IMR-90 (cell line): ENCODE data around the gene RNPC3. TPM values are rescaled to one million over a fixed set of nuclear protein-coding genes. Genes with fewer than 3 reads are reported as not detected.

Experiments
- ATAC-seq: fragments of 200-7000 bp; cut with Tn5 transposase; 2 replicates; pipeline ENCODE4 v1.9.1; 2020; ENCODE audit warnings: low read depth, mild to moderate bottlenecking, moderate library complexity
- BruUV-seq: library from RNA; stranded (reverse); fragments of 400-500 nt; replicated peaks from 2 replicates; lab custom pipeline; 2021; lab: Mats Ljungman, UMichigan
- CTCF ChIA-PET: fragments of 300-600 bp; formaldehyde crosslinking; extraction: SDS; loops from one replicate; lab custom pipeline; 2021; ENCODE audit warnings: antibody characterized with exemption; lab: Yijun Ruan, JAX
- POLR2A ChIA-PET: fragments of 300-600 bp; sonication (Branson Sonifier 250); formaldehyde crosslinking; loops from one replicate; lab custom pipeline; 2022; ENCODE audit warnings: antibody characterized with exemption; ENCODE audit not compliant: unreplicated experiment; lab: Charles Lee
- DNase-seq: peaks from one replicate; pipeline ENCODE4 v3.0.0; 2013
- H2AFZ ChIP-seq: replicated peaks from 2 replicates; pipeline ENCODE3; 2013; ENCODE audit warnings: low read length, mild to moderate bottlenecking; ENCODE audit not compliant: poor library complexity
- H2AK5ac ChIP-seq: 2 replicates; pipeline ENCODE4 v1.6.1; 2013; ENCODE audit warnings: low read depth, low read length, inconsistent platforms
- H2AK9ac ChIP-seq: replicated peaks from 2 replicates; pipeline ENCODE3; 2013; ENCODE audit warnings: mild to moderate bottlenecking, low read depth, low read length, moderate library complexity; ENCODE audit not compliant: poor library complexity
- H2BK120ac ChIP-seq: 2 replicates; pipeline ENCODE4 v1.6.1; 2013; ENCODE audit warnings: low read depth, low read length, inconsistent platforms
- H2BK15ac ChIP-seq: 3 replicates; pipeline ENCODE4 v1.6.1; 2013; ENCODE audit warnings: low read depth, low read length, inconsistent platforms
- H2BK20ac ChIP-seq: 2 replicates; pipeline ENCODE4 v1.6.1; 2013; ENCODE audit warnings: low read depth, mild to moderate bottlenecking, inconsistent platforms, low read length, moderate library complexity
- H2BK5ac ChIP-seq: 2 replicates; pipeline ENCODE4 v1.6.1; 2013; ENCODE audit warnings: mild to moderate bottlenecking, low read depth, low read length, inconsistent platforms; ENCODE audit not compliant: poor library complexity, severe bottlenecking
- H3K14ac ChIP-seq: replicated peaks from 2 replicates; pipeline ENCODE4 v1.6.1; 2013; ENCODE audit warnings: low read depth, low read length, inconsistent platforms
- H3K18ac ChIP-seq: 2 replicates; pipeline ENCODE4 v1.6.1; 2013; ENCODE audit warnings: low read depth, low read length, control low read depth
- H3K23ac ChIP-seq: 2 replicates; pipeline ENCODE4 v1.6.1; 2013; ENCODE audit warnings: low read depth, low read length, inconsistent platforms
- H3K27ac ChIP-seq: 2 replicates; pipeline ENCODE4 v1.5.1; 2013; ENCODE audit warnings: mild to moderate bottlenecking, control low read depth, low read length; ENCODE audit not compliant: insufficient read depth
- H3K27me3 ChIP-seq: 2 replicates; pipeline ENCODE4 v1.6.1; 2013; ENCODE audit warnings: low read length; ENCODE audit not compliant: control insufficient read depth, insufficient read depth
- H3K36me3 ChIP-seq: 2 replicates; pipeline ENCODE4 v1.6.1; 2013; ENCODE audit warnings: low read length, mixed read lengths; ENCODE audit not compliant: control insufficient read depth, insufficient read depth
- H3K4ac ChIP-seq: 2 replicates; pipeline ENCODE4 v1.6.1; 2013; ENCODE audit warnings: low read depth, low read length, inconsistent platforms
- H3K4me1 ChIP-seq: 2 replicates; pipeline ENCODE4 v1.6.1; 2013; ENCODE audit warnings: low read length, mixed read lengths; ENCODE audit not compliant: control insufficient read depth, insufficient read depth
- H3K4me2 ChIP-seq: 2 replicates; pipeline ENCODE4 v1.6.1; 2013; ENCODE audit warnings: low read depth, mild to moderate bottlenecking, control low read depth, low read length, moderate library complexity
- H3K4me3 ChIP-seq: 2 replicates; pipeline ENCODE4 v1.5.1; 2013; ENCODE audit warnings: low read depth, mild to moderate bottlenecking, control low read depth, low read length, moderate library complexity; ENCODE audit not compliant: insufficient read depth
- H3K56ac ChIP-seq: 2 replicates; pipeline ENCODE4 v1.6.1; 2013; ENCODE audit warnings: low read length, inconsistent platforms; ENCODE audit not compliant: insufficient read depth; ENCODE audit errors: extremely low read depth
- H3K79me1 ChIP-seq, 2 experiments: 2 replicates each; pipeline ENCODE4 v1.6.1; 2013; ENCODE audit warnings: low read length in 2 of 2, inconsistent platforms in 1 of 2, low read depth in 1 of 2
- H3K9ac ChIP-seq: 2 replicates; pipeline ENCODE4 v1.6.1; 2013; ENCODE audit warnings: low read depth, low read length, control low read depth
- H3K9me1 ChIP-seq: 2 replicates; pipeline ENCODE4 v1.6.1; 2013; ENCODE audit warnings: low read length, inconsistent platforms; ENCODE audit not compliant: insufficient read depth
- H3K9me3 ChIP-seq: 2 replicates; pipeline ENCODE4 v1.6.1; 2013; ENCODE audit warnings: low read length; ENCODE audit not compliant: control insufficient read depth, insufficient read depth
- H4K20me1 ChIP-seq: 2 replicates; pipeline ENCODE4 v1.6.1; 2013; ENCODE audit warnings: low read length, inconsistent platforms; ENCODE audit not compliant: insufficient read depth
- H4K5ac ChIP-seq: 2 replicates; pipeline ENCODE4 v1.6.1; 2013; ENCODE audit warnings: mild to moderate bottlenecking, low read depth, low read length, control low read depth
- H4K8ac ChIP-seq, 2 experiments: 2 replicates each; pipeline ENCODE4 v1.6.1; 2013; ENCODE audit warnings: low read depth in 2 of 2, low read length in 2 of 2, control low read depth in 1 of 2, inconsistent platforms in 1 of 2
- H4K91ac ChIP-seq: 2 replicates; pipeline ENCODE4 v1.6.1; 2013; ENCODE audit warnings: low read depth, low read length, inconsistent platforms; ENCODE audit not compliant: insufficient read depth
- BHLHE40 ChIP-seq: fragments of 150-350 bp; IDR thresholded peaks from 2 replicates; pipeline ENCODE4 v1.6.1; 2016; ENCODE audit warnings: mild to moderate bottlenecking, low read depth, low read length
- CEBPB ChIP-seq: IDR thresholded peaks from 2 replicates; pipeline ENCODE4 v1.6.1; 2012; ENCODE audit warnings: low read depth, low read length, improper control_type of control experiment
- CHD1 ChIP-seq: IDR thresholded peaks from 2 replicates; pipeline ENCODE4 v1.6.1; 2012; ENCODE audit warnings: low read depth, low read length, improper control_type of control experiment
- FOS ChIP-seq: fragments of 150-350 bp; IDR thresholded peaks from 2 replicates; pipeline ENCODE4 v1.6.1; 2016; ENCODE audit warnings: low read depth, low read length
- MAFK ChIP-seq: IDR thresholded peaks from 2 replicates; pipeline ENCODE4 v1.6.1; 2012; ENCODE audit warnings: low read depth, low read length, improper control_type of control experiment
- MAZ ChIP-seq: IDR thresholded peaks from 2 replicates; pipeline ENCODE4 v1.6.1; 2012; ENCODE audit warnings: low read depth, mild to moderate bottlenecking, low read length, improper control_type of control experiment, moderate library complexity, borderline replicate concordance
- MXI1 ChIP-seq: IDR thresholded peaks from 2 replicates; pipeline ENCODE4 v1.6.1; 2012; ENCODE audit warnings: low read depth, mild to moderate bottlenecking, low read length, moderate library complexity, borderline replicate concordance
- NFE2L2 ChIP-seq: fragments of 150-350 bp; IDR thresholded peaks from 2 replicates; pipeline ENCODE4 v1.6.1; 2016; ENCODE audit warnings: low read depth, mild to moderate bottlenecking, low read length
- POLR2A ChIP-seq: IDR thresholded peaks from 2 replicates; pipeline ENCODE4 v1.6.1; 2012; ENCODE audit warnings: mild to moderate bottlenecking, low read depth, low read length
- RAD21 ChIP-seq: IDR thresholded peaks from 2 replicates; pipeline ENCODE4 v1.6.1; 2012; ENCODE audit warnings: low read length, improper control_type of control experiment
- RCOR1 ChIP-seq: IDR thresholded peaks from 2 replicates; pipeline ENCODE4 v1.6.1; 2012; ENCODE audit warnings: mild to moderate bottlenecking, low read length, improper control_type of control experiment; ENCODE audit not compliant: insufficient replicate concordance
- RFX5 ChIP-seq: IDR thresholded peaks from 2 replicates; pipeline ENCODE4 v1.8.0; 2012; ENCODE audit warnings: low read depth, mild to moderate bottlenecking, low read length, moderate library complexity
- SMC3 ChIP-seq: fragments of 150-350 bp; IDR thresholded peaks from 2 replicates; pipeline ENCODE4 v1.6.1; 2016; ENCODE audit warnings: low read depth, mild to moderate bottlenecking, antibody characterized with exemption, low read length, moderate library complexity
- WGBS, 2 experiments: methylation state at CpG; one replicate each; pipeline versions ENCODE4 v1.1.5 to v1.1.7; 2013; ENCODE audit warnings: missing lambda C conversion rate in 2 of 2; ENCODE audit not compliant: insufficient read length in 1 of 2; ENCODE audit errors: extremely low coverage in 2 of 2; 5-methylcytosine and 5-hydroxymethylcytosine counted together
- dilution Hi-C: fragments of 300-500 bp; cut with HindIII; formaldehyde crosslinking; loops from one replicate; pipeline ENCODE4 v1.14.3; 2018; ENCODE audit warnings: low sequenced_read_pairs; ENCODE audit not compliant: unreplicated experiment
- in situ Hi-C: fragments of 300-500 bp; cut with MboI; formaldehyde crosslinking; loops from 3 replicates; pipeline ENCODE4 v1.14.3; 2019; ENCODE audit warnings: low sequenced_read_pairs, inconsistent platforms, mixed read lengths
- intact Hi-C: fragments of 100-400 bp; cut with micrococcal nuclease; formaldehyde crosslinking; loops from 2 replicates; pipeline ENCODE4 v1.10.0; 2022
- polyA plus RNA-seq, 3 experiments: library from polyadenylated mRNA; depleted of rRNA; stranded (reverse); fragments of >200 nt; gene quantifications; 2 replicates each; pipeline ENCODE4 v1.2.3, GENCODE V29; 2012; ENCODE audit warnings: low replicate concordance in 1 of 3
- total RNA-seq: library from RNA; depleted of rRNA; stranded (reverse); fragments of >200 nt; gene quantifications from 2 replicates; pipeline ENCODE4 v1.2.3, GENCODE V29; 2012
- TF ChIP-seq, protein P1 (sequence below): fragments of 150-350 bp; IDR thresholded peaks from 2 replicates; pipeline ENCODE4 v1.6.1; 2017; ENCODE audit warnings: mild to moderate bottlenecking, antibody characterized with exemption, low read length, low read depth
- TF ChIP-seq, protein P2 (sequence below): fragments of 150-350 bp; IDR thresholded peaks from 2 replicates; pipeline ENCODE4 v1.6.1; 2016; ENCODE audit warnings: low read depth, mild to moderate bottlenecking, low read length, moderate library complexity, borderline replicate concordance
- TF ChIP-seq, protein P3 (sequence below): conservative IDR thresholded peaks from 2 replicates; pipeline ENCODE4 v1.5.1; 2012; ENCODE audit warnings: mild to moderate bottlenecking, low read depth, low read length, improper control_type of control experiment

Gene RNPC3
- total and polyA plus RNA-seq, 2 of the 4 experiments (the other 2 are of a cell fraction) = 3.8 to 9.9 TPM

DNA sequence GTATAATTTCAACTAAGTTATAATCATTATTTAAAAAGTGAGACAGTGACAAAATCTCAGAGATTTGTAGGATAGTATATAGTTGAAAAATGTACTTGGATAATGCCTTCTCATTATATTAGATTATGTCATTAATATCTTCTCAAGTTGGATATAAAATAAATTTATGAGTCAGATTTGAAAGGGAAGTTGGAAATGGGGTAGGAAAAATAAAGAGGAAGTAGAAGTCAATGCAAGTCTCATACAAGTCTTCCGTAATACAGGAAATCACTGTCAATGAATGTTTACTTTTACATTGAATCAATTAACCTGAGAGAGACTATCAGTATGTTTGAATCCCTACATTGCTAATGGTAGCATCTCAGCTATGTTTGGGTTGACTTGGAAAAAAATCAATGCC, 16.2 kb upstream of the RNPC3 start:
- Histone ChIP-seq H4K91ac (no peak overlapping the region), H3K27me3 (no peaks in the 10 kb centered on the region), H3K36me3 (no peaks in the 10 kb centered on the region), H3K14ac (no peak overlapping the region), H3K4me3 (no peak overlapping the region), H4K5ac (no peak overlapping the region), H3K56ac (no peak overlapping the region), H3K18ac (no peak overlapping the region), H2AFZ (no peak overlapping the region), H2AK5ac (no peak overlapping the region), H3K4me2 (no peak overlapping the region), H4K8ac (no peak overlapping the region), H2BK120ac (no peak overlapping the region), H2BK5ac (no peak overlapping the region), H3K9me1 (no peaks in the 10 kb centered on the region), H2BK15ac (no peak overlapping the region), H3K23ac (no peak overlapping the region), H2AK9ac (no peak overlapping the region), H3K27ac (no peak overlapping the region), H3K9ac (no peak overlapping the region), H4K20me1 (no peaks in the 10 kb centered on the region), H3K4me1 (no peaks in the 10 kb centered on the region), H3K9me3 (no peaks in the 10 kb centered on the region), H2BK20ac (no peak overlapping the region), H3K79me1 (no peaks in the 10 kb centered on the region), H3K4ac (no peak overlapping the region)
- WGBS, 2 experiments = no CpG with 5 or more reads among the region's 1 CpG
- TF ChIP-seq BHLHE40 (no peak), RCOR1 (no peak), POLR2A (no peak), CHD1 (no peak), FOS (no peak), MXI1 (no peak), MAFK (no peak), NFE2L2 (no peak), RFX5 (no peak), SMC3 (no peak), RAD21 (no peak), CEBPB (no peak), MAZ (no peak)
- TF ChIP-seq, protein P1, sequence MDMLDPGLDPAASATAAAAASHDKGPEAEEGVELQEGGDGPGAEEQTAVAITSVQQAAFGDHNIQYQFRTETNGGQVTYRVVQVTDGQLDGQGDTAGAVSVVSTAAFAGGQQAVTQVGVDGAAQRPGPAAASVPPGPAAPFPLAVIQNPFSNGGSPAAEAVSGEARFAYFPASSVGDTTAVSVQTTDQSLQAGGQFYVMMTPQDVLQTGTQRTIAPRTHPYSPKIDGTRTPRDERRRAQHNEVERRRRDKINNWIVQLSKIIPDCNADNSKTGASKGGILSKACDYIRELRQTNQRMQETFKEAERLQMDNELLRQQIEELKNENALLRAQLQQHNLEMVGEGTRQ = no peak
- TF ChIP-seq, protein P2, sequence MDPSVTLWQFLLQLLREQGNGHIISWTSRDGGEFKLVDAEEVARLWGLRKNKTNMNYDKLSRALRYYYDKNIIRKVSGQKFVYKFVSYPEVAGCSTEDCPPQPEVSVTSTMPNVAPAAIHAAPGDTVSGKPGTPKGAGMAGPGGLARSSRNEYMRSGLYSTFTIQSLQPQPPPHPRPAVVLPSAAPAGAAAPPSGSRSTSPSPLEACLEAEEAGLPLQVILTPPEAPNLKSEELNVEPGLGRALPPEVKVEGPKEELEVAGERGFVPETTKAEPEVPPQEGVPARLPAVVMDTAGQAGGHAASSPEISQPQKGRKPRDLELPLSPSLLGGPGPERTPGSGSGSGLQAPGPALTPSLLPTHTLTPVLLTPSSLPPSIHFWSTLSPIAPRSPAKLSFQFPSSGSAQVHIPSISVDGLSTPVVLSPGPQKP = no peak
- TF ChIP-seq, protein P3, sequence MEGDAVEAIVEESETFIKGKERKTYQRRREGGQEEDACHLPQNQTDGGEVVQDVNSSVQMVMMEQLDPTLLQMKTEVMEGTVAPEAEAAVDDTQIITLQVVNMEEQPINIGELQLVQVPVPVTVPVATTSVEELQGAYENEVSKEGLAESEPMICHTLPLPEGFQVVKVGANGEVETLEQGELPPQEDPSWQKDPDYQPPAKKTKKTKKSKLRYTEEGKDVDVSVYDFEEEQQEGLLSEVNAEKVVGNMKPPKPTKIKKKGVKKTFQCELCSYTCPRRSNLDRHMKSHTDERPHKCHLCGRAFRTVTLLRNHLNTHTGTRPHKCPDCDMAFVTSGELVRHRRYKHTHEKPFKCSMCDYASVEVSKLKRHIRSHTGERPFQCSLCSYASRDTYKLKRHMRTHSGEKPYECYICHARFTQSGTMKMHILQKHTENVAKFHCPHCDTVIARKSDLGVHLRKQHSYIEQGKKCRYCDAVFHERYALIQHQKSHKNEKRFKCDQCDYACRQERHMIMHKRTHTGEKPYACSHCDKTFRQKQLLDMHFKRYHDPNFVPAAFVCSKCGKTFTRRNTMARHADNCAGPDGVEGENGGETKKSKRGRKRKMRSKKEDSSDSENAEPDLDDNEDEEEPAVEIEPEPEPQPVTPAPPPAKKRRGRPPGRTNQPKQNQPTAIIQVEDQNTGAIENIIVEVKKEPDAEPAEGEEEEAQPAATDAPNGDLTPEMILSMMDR = no peak
- dilution Hi-C loops = no loop called here
- ATAC-seq (no peak), DNase-seq (no peak)
- ChIA-PET POLR2A (no interaction called here), CTCF (no interaction called here)
- in situ Hi-C loops = no loop called here
- BruUV-seq = no TSS peak
- intact Hi-C loops = no loop called here
